Liver (tissue), 3 donors: ENCODE measurements around the gene STOML1.

Experiments
- FOXA1 ChIP-seq: IDR thresholded peaks from 2 replicates; pipeline ENCODE4 v1.6.1; 2016; ENCODE audit warnings: antibody characterized with exemption
- GABPA ChIP-seq, 2 donors: IDR thresholded peaks in 1 of 2; conservative IDR thresholded peaks in 1 of 2; 2 replicates each; pipeline ENCODE4 v1.6.1; 2016; ENCODE audit warnings: antibody characterized with exemption in 2 of 2, mild to moderate bottlenecking in 1 of 2, moderate library complexity in 1 of 2
- HNF4A ChIP-seq, 2 donors: conservative IDR thresholded peaks; 2 replicates each; pipeline ENCODE4 v1.6.1; 2016; ENCODE audit warnings: antibody characterized with exemption in 2 of 2, mild to moderate bottlenecking in 2 of 2
- HNF4G ChIP-seq: IDR thresholded peaks from 2 replicates; pipeline ENCODE4 v1.6.1; 2016; ENCODE audit warnings: antibody characterized with exemption
- JUND ChIP-seq, 2 donors: IDR thresholded peaks; 2 replicates each; pipeline ENCODE4 v1.6.1; 2016; ENCODE audit warnings: antibody characterized with exemption in 2 of 2
- MAX ChIP-seq: IDR thresholded peaks from 2 replicates; pipeline ENCODE4 v1.6.1; 2016; ENCODE audit warnings: antibody characterized with exemption
- NR2F2 ChIP-seq: IDR thresholded peaks from 2 replicates; pipeline ENCODE4 v1.6.1; 2016; ENCODE audit warnings: antibody characterized with exemption
- RAD21 ChIP-seq, 2 donors: IDR thresholded peaks; 2 replicates each; pipeline ENCODE4 v1.6.1; 2016; ENCODE audit warnings: antibody characterized with exemption in 2 of 2, mild to moderate bottlenecking in 2 of 2
- REST ChIP-seq: IDR thresholded peaks from 2 replicates; pipeline ENCODE4 v1.6.1; 2016; ENCODE audit warnings: antibody characterized with exemption, mild to moderate bottlenecking
- SP1 ChIP-seq: IDR thresholded peaks from 2 replicates; pipeline ENCODE4 v1.6.1; 2018; ENCODE audit warnings: antibody characterized with exemption, mild to moderate bottlenecking
- TAF1 ChIP-seq: conservative IDR thresholded peaks from 2 replicates; pipeline ENCODE4 v1.6.1; 2016; ENCODE audit warnings: antibody characterized with exemption, mild to moderate bottlenecking
- YY1 ChIP-seq: IDR thresholded peaks from 2 replicates; pipeline ENCODE4 v1.6.1; 2016; ENCODE audit warnings: antibody characterized with exemption, mild to moderate bottlenecking
- TF ChIP-seq, protein P1 (sequence below): IDR thresholded peaks from 2 replicates; pipeline ENCODE4 v1.6.1; 2016; ENCODE audit warnings: antibody characterized with exemption
- TF ChIP-seq, protein P2 (sequence below): fragments of 150-350 bp; IDR thresholded peaks from 2 replicates; pipeline ENCODE4 v1.5.1; 2017; ENCODE audit warnings: improper control_type of control experiment, low read depth, low read length; ENCODE audit not compliant: missing input control
- donor health status: healthy.
- donor health status: healthy.

GRCh38 chr15:74032606-74033561, 40.8 kb upstream of the STOML1 start:
- TF ChIP-seq, protein P1, sequence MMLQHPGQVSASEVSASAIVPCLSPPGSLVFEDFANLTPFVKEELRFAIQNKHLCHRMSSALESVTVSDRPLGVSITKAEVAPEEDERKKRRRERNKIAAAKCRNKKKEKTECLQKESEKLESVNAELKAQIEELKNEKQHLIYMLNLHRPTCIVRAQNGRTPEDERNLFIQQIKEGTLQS = no peak
- TF ChIP-seq, protein P2, sequence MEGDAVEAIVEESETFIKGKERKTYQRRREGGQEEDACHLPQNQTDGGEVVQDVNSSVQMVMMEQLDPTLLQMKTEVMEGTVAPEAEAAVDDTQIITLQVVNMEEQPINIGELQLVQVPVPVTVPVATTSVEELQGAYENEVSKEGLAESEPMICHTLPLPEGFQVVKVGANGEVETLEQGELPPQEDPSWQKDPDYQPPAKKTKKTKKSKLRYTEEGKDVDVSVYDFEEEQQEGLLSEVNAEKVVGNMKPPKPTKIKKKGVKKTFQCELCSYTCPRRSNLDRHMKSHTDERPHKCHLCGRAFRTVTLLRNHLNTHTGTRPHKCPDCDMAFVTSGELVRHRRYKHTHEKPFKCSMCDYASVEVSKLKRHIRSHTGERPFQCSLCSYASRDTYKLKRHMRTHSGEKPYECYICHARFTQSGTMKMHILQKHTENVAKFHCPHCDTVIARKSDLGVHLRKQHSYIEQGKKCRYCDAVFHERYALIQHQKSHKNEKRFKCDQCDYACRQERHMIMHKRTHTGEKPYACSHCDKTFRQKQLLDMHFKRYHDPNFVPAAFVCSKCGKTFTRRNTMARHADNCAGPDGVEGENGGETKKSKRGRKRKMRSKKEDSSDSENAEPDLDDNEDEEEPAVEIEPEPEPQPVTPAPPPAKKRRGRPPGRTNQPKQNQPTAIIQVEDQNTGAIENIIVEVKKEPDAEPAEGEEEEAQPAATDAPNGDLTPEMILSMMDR = no peak
- TF ChIP-seq YY1 = no peak
- no peak for TF ChIP-seq JUND (IDR thresholded peaks at IDR 0.05)
- no peak for TF ChIP-seq NR2F2
- no peak for TF ChIP-seq MAX
- TF ChIP-seq REST = no peak
- no peak for TF ChIP-seq RAD21 (IDR thresholded peaks at IDR 0.05)
- no peak for TF ChIP-seq TAF1
- no peak for TF ChIP-seq GABPA (IDR thresholded peaks at IDR 0.05 in 1 of 2, conservative IDR thresholded peaks at IDR 0.05 in 1 of 2)
- no peak for TF ChIP-seq FOXA1
- TF ChIP-seq SP1 = no peak
- TF ChIP-seq HNF4G = no peak
- no peak for TF ChIP-seq HNF4A (conservative IDR thresholded peaks at IDR 0.05)
